T-helper 1 cell treated with Interleukin-12 subunit alpha and Interleukin-12 subunit beta and Interleukin-4 antibody, amounts not matched to agents 30 μg/mL and 1 μg/mL, for 36 hours (primary cell): ENCODE data around the gene LASP1NB.
"Not testable (repeated sequence)": the region's sequence is repeated elsewhere in the genome, so short reads cannot be mapped to it uniquely, and the experiment has no call there.

Experiments used
- H3K27ac Mint-ChIP-seq: one replicate; pipeline ENCODE4 v1.8.0; 2021; ENCODE audit warnings: mild to moderate bottlenecking, mixed read lengths
- H3K27me3 Mint-ChIP-seq: one replicate; pipeline ENCODE4 v1.8.0; 2021; ENCODE audit warnings: low read depth, mixed read lengths
- H3K36me3 Mint-ChIP-seq: one replicate; pipeline ENCODE4 v1.8.0; 2021; ENCODE audit warnings: low read depth, mixed read lengths
- H3K4me1 Mint-ChIP-seq: one replicate; pipeline ENCODE4 v1.8.0; 2021; ENCODE audit warnings: low read depth, mixed read lengths
- H3K4me3 Mint-ChIP-seq: one replicate; pipeline ENCODE4 v1.8.0; 2021; ENCODE audit warnings: mild to moderate bottlenecking, moderate library complexity, mixed read lengths
- H3K9me3 Mint-ChIP-seq: one replicate; pipeline ENCODE4 v1.8.0; 2021; ENCODE audit warnings: mixed read lengths

LASP1NB gene

DNA sequence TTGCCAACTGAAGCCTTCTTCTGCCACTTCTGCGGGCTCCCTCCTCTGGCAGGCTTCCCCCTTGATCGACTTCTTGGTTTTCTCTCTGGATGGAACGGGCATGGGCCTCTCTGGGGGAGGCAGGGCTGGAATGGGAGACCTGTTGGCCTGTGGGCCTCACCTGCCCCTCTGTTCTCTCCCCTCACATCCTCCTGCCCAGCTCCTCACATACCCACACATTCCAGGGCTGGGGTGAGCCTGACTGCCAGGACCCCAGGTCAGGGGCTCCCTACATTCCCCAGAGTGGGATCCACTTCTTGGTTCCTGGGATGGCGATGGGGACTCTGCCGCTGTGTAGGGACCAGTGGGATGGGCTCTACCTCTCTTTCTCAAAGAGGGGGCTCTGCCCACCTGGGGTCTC, 6.5 kb upstream of the LASP1NB start:
- no peak overlapping the region for H3K27ac Mint-ChIP-seq

GRCh38 chr17:38919316-38920078, 5.9 kb upstream of the LASP1NB start:
- no peak overlapping the region for H3K27ac Mint-ChIP-seq

More for the DNA sequence above, 6.5 kb upstream of the LASP1NB start:
- no peaks in the 10 kb centered on the region for H3K9me3 Mint-ChIP-seq
- H3K27me3 Mint-ChIP-seq, result no peaks in the 10 kb centered on the region
- peaks cover 29% of the 10 kb centered on the region for H3K36me3 Mint-ChIP-seq
- no peak overlapping the region for H3K4me3 Mint-ChIP-seq
- peaks cover 8% of the 10 kb centered on the region for H3K4me1 Mint-ChIP-seq

DNA sequence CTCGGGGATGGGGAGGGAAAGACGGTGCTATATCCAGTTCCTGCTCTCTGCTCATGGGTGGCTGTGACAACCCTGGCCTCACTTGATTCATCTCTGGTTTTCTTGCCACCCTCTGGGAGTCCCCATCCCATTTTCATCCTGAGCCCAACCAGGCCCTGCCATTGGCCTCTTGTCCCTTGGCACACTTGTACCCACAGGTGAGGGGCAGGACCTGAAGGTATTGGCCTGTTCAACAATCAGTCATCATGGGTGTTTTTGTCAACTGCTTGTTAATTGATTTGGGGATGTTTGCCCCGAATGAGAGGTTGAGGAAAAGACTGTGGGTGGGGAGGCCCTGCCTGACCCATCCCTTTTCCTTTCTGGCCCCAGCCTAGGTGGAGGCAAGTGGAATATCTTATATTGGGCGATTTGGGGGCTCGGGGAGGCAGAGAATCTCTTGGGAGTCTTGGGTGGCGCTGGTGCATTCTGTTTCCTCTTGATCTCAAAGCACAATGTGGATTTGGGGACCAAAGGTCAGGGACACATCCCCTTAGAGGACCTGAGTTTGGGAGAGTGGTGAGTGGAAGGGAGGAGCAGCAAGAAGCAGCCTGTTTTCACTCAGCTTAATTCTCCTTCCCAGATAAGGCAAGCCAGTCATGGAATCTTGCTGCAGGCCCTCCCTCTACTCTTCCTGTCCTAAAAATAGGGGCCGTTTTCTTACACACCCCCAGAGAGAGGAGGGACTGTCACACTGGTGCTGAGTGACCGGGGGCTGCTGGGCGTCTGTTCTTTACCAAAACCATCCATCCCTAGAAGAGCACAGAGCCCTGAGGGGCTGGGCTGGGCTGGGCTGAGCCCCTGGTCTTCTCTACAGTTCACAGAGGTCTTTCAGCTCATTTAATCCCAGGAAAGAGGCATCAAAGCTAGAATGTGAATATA, 4.8 kb upstream of the LASP1NB start:
- Mint-ChIP-seq H3K27me3 (no peaks in the 10 kb centered on the region), H3K27ac (no peak overlapping the region), H3K9me3 (no peaks in the 10 kb centered on the region), H3K4me3 (no peak overlapping the region), H3K36me3 (peaks cover 24% of the 10 kb centered on the region), H3K4me1 (peaks cover 15% of the 10 kb centered on the region)

More at GRCh38 chr17:38919316-38920078, 5.9 kb upstream of the LASP1NB start:
- Mint-ChIP-seq H3K4me3 (no peak overlapping the region), H3K27me3 (no peaks in the 10 kb centered on the region), H3K9me3 (no peaks in the 10 kb centered on the region), H3K36me3 (peaks cover 24% of the 10 kb centered on the region), H3K4me1 (peaks cover 8% of the 10 kb centered on the region)

DNA sequence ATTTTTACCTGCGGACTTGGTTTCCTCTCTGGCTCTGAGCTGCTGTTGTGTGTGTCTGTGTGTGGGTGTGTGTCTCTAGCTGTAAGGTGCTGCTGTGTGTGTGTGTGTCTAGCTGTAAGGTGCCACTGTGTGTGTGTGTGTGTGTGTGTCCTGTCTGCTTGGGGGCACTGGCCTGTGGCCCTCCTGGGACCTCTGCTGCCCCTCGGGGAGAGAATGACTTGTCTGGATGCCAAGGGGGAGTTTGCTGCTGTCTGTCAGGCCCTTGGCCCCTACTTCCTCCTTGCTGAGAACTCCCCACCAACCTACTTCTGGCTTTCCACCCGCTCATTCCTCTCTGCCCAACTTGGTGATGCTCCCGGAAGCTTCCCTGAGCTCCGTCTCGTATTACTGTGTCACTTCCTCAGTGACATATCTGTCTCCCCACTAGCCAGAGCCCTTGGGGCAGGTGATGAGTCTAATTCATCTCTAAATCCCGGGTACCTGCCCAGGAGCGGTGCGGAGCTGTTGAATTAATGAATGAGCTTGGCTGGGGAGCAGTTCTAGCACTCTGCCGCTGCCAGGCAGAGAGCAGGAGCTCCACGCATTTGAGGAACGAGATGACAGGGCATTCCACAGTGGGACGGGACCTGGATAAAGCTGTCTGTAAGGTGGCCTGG, 3.5 kb upstream of the LASP1NB start:
- Mint-ChIP-seq H3K27ac (peak overlapping the region; percentile 15), H3K9me3 (no peaks in the 10 kb centered on the region), H3K36me3 (peaks cover 20% of the 10 kb centered on the region), H3K4me3 (no peak overlapping the region), H3K27me3 (no peaks in the 10 kb centered on the region), H3K4me1 (peaks cover 22% of the 10 kb centered on the region)

- no peak overlapping the region for H3K27ac Mint-ChIP-seq
- H3K4me3 Mint-ChIP-seq, result no peak overlapping the region
- H3K27me3 Mint-ChIP-seq, result no peaks in the 10 kb centered on the region
- H3K4me1 Mint-ChIP-seq, result peaks cover 22% of the 10 kb centered on the region
- H3K36me3 Mint-ChIP-seq, result peaks cover 16% of the 10 kb centered on the region
- H3K9me3 Mint-ChIP-seq, result no peaks in the 10 kb centered on the region
Measured at GRCh38 chr17:38922538-38923297, 2.7 kb upstream of the LASP1NB start.

DNA sequence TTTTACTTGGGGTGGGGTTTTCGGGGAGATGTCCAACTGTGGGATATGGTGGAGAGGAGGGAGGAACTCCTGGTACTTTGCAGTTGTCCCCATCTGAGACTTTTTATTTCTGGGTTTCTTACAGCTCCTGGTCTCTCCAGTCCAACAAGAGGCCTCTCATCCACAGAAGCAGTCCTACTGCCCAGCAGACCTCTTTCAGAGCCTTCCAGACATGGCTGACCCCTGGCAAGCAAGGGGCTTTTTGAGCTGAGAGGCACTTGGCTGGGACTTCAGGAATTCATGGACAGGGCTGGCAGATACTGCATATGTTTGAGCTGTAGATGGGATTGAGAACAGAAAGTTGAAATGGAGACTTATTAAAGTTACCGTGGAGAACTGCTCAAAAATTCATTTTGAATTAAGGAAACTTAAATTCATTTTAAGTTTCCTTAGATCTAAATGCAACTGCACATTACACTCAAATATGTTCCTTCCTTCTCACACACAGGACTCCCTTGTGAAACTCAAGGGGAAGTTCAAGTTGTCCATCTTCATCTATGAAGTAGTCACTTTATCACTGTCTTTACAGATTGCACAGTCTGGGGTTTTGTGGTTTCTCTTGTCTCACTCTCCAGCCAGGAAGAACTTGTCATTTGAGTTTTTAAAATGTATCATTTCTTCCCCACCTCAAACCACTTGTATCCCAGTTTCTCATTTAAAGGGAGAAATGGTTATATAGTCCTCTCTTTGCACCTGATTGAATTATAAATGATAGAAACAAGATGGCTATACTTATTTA, 1.1 kb downstream of the LASP1NB start:
- peak overlapping the region; percentile 27 for H3K27ac Mint-ChIP-seq
- peak overlapping the region; percentile 18 for H3K4me3 Mint-ChIP-seq
- peaks cover 22% of the 10 kb centered on the region for H3K4me1 Mint-ChIP-seq
- peaks cover 1% of the 10 kb centered on the region for H3K36me3 Mint-ChIP-seq
- no peaks in the 10 kb centered on the region for H3K27me3 Mint-ChIP-seq
- no peaks in the 10 kb centered on the region for H3K9me3 Mint-ChIP-seq

GRCh38 chr17:38930782-38931181, 5.4 kb downstream of the LASP1NB start:
- Mint-ChIP-seq H3K27me3 (peaks cover 20% of the 10 kb centered on the region), H3K4me1 (peaks cover 13% of the 10 kb centered on the region)
- H3K36me3 Mint-ChIP-seq, H3K27ac Mint-ChIP-seq, H3K4me3 Mint-ChIP-seq, H3K9me3 Mint-ChIP-seq: not testable (repeated sequence)

GRCh38 chr17:38933962-38934361, 8.5 kb downstream of the LASP1NB start:
- not testable (repeated sequence) for H3K36me3 Mint-ChIP-seq, H3K9me3 Mint-ChIP-seq, H3K4me1 Mint-ChIP-seq, H3K27ac Mint-ChIP-seq, H3K4me3 Mint-ChIP-seq
- H3K27me3 Mint-ChIP-seq, result peaks cover 32% of the 10 kb centered on the region

- no peak overlapping the region for H3K27ac Mint-ChIP-seq
- peaks cover 18% of the 10 kb centered on the region for H3K27me3 Mint-ChIP-seq
- no peaks in the 10 kb centered on the region for H3K36me3 Mint-ChIP-seq
- H3K4me3 Mint-ChIP-seq, result no peak overlapping the region
- no peaks in the 10 kb centered on the region for H3K4me1 Mint-ChIP-seq
- H3K9me3 Mint-ChIP-seq, result no peaks in the 10 kb centered on the region
Measured at GRCh38 chr17:38939987-38940386, 14.6 kb downstream of the LASP1NB start.

DNA sequence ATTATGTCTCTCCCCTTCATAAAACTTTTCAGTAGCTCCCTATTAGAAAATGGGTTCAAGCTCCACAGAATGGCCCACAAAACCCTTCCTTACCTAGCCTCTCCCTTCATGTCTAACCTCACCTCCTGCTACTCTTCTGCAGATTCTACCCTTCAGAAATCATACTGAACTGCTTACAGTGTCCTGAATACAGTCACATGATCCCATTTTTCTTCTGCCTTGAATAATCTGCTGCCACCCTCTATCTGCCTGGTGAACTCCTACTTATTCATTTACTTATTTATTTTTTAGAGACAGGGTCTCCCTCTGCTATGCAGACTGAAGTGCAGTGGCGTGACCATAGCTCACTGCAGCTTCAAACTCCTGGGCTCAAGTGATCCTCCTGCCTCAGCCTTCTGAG, 15.0 kb downstream of the LASP1NB start:
- Mint-ChIP-seq H3K9me3 (no peaks in the 10 kb centered on the region), H3K27me3 (peaks cover 16% of the 10 kb centered on the region), H3K36me3 (no peaks in the 10 kb centered on the region), H3K4me3 (no peak overlapping the region), H3K27ac (no peak overlapping the region), H3K4me1 (peaks cover 3% of the 10 kb centered on the region)

GRCh38 chr17:38942696-38943334, 17.4 kb downstream of the LASP1NB start:
- Mint-ChIP-seq H3K9me3 (no peaks in the 10 kb centered on the region), H3K27ac (no peak overlapping the region), H3K4me1 (peaks cover 3% of the 10 kb centered on the region), H3K27me3 (no peaks in the 10 kb centered on the region), H3K4me3 (no peak overlapping the region), H3K36me3 (no peaks in the 10 kb centered on the region)

DNA sequence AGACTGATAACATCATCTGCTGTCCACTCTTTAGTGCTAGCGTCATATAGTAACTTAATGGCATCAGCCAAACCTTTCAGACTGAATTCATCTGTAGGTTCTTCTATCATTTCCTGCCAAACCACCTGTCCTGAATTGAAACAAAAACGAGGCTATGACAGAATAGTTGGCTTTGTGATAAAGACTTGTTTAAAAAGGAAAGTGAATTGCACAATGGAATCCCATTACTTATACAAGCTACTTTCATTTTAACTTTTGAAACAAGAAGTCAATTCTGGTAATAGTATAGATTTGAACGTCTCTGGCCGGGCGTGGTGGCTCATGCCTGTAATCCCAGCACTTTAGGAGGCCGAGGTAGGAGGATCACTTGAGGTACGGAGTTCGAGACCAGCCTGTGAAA, 18.2 kb downstream of the LASP1NB start:
- no peak overlapping the region for H3K4me3 Mint-ChIP-seq
- no peaks in the 10 kb centered on the region for H3K9me3 Mint-ChIP-seq
- no peaks in the 10 kb centered on the region for H3K36me3 Mint-ChIP-seq
- H3K4me1 Mint-ChIP-seq, result peaks cover 3% of the 10 kb centered on the region
- H3K27me3 Mint-ChIP-seq, result no peaks in the 10 kb centered on the region
- no peak overlapping the region for H3K27ac Mint-ChIP-seq

DNA sequence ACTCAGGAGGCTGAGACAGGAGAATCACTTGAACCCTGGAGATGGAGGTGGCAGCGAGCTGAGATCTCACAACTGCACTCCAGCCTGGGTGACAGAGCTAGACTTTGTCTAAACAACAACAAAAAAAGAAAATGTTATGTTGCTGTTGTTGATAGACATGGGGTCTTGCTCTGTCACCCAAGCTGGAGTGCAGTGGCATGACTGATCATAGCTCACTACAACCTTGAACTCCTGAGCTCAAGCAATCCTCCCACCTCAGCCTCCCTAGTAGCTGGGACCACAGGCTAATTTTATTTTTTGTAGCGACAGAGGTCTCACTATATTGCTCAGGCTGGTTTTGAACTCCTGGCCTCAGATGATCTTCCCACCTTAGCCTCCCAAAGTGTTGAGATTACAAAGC, 21.8 kb downstream of the LASP1NB start:
- Mint-ChIP-seq H3K9me3 (no peaks in the 10 kb centered on the region), H3K27ac (no peak overlapping the region)

More for the DNA sequence above, 21.8 kb downstream of the LASP1NB start:
- Mint-ChIP-seq H3K4me3 (no peak overlapping the region), H3K36me3 (no peaks in the 10 kb centered on the region), H3K4me1 (peaks cover 3% of the 10 kb centered on the region), H3K27me3 (no peaks in the 10 kb centered on the region)
